A549 (cell line): ENCODE results near the gene DOK7.

Experiments used
- JUNB ChIP-seq: fragments of >200 bp; sonication (Bioruptor Twin); formaldehyde crosslinking; IDR thresholded peaks from 2 replicates; pipeline ENCODE4 v1.6.1; 2016
- TF ChIP-seq, protein P1 (sequence below): fragments of >200 bp; sonication (Bioruptor Twin); formaldehyde crosslinking; IDR thresholded peaks from 3 replicates; pipeline ENCODE4 v1.5.1; 2016
- TF ChIP-seq, protein P2 (sequence below): IDR thresholded peaks from 2 replicates; pipeline ENCODE4 v1.6.1; 2012

DNA sequence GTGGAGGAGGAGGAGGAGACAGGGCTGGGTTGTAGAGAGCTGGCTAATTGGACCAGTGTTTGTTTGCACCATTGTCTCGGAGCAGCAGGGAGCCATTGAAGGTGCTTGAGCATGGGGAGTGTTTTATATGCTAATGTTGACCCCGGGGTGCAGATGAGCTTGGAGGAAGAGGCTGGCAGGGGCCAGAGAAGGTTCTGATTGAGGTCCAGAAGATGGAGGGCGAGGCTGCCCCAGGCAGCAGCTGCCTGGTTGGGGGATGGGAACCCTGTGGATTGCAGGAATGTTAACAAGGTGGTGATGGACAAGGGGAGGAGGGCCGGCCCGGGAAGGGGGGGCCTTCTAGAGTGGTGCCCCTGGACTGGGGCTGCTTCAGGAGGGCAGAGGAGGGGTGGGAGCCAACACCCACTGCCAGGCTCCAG is 18.0 kb downstream of the DOK7 start:
- no peak for TF ChIP-seq JUNB
- TF ChIP-seq, protein P1, sequence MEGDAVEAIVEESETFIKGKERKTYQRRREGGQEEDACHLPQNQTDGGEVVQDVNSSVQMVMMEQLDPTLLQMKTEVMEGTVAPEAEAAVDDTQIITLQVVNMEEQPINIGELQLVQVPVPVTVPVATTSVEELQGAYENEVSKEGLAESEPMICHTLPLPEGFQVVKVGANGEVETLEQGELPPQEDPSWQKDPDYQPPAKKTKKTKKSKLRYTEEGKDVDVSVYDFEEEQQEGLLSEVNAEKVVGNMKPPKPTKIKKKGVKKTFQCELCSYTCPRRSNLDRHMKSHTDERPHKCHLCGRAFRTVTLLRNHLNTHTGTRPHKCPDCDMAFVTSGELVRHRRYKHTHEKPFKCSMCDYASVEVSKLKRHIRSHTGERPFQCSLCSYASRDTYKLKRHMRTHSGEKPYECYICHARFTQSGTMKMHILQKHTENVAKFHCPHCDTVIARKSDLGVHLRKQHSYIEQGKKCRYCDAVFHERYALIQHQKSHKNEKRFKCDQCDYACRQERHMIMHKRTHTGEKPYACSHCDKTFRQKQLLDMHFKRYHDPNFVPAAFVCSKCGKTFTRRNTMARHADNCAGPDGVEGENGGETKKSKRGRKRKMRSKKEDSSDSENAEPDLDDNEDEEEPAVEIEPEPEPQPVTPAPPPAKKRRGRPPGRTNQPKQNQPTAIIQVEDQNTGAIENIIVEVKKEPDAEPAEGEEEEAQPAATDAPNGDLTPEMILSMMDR: no peak
- TF ChIP-seq, protein P2, sequence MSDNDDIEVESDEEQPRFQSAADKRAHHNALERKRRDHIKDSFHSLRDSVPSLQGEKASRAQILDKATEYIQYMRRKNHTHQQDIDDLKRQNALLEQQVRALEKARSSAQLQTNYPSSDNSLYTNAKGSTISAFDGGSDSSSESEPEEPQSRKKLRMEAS: no peak
